ENCODE data around the gene MRPL32. TPM values are rescaled to one million over a fixed set of nuclear protein-coding genes. Genes with fewer than 3 reads are reported as not detected.
A peak's percentile ranks its signal among the peaks of the same experiment; 100 is the strongest.

Gene MRPL32
- total RNA-seq, 1 donor, result 53.1 TPM

GRCh38 chr7:42976371-42976770 lies 44.2 kb downstream of the MRPL32 start:
- no peak overlapping the region for H3K4me3 ChIP-seq (ENCODE audit: low read depth, low read length)
- no peak for TF ChIP-seq CTCF (IDR thresholded peaks at IDR 0.05; ENCODE audit: insufficient read depth, low read length)
- DNase-seq (ENCODE audit: low read depth), result no peak

- no peak for TF ChIP-seq CTCF (IDR thresholded peaks at IDR 0.05; ENCODE audit: insufficient read depth, low read length)
- DNase-seq (ENCODE audit: low read depth), result peak; percentile 8
- H3K4me3 ChIP-seq (ENCODE audit: low read depth, low read length), result no peak overlapping the region
These were observed 46.3 kb downstream of the MRPL32 start for GRCh38 chr7:42978496-42978895.

GRCh38 chr7:42980084-42980483 lies 47.9 kb downstream of the MRPL32 start:
- no peak for DNase-seq (ENCODE audit: low read depth)
- H3K4me3 ChIP-seq (ENCODE audit: low read depth, low read length), result no peak overlapping the region
- TF ChIP-seq CTCF (IDR thresholded peaks at IDR 0.05; ENCODE audit: insufficient read depth, low read length), result no peak

- no peak for TF ChIP-seq CTCF (IDR thresholded peaks at IDR 0.05; ENCODE audit: insufficient read depth, low read length)
- no peak overlapping the region for H3K4me3 ChIP-seq (ENCODE audit: low read depth, low read length)
These were observed 48.3 kb downstream of the MRPL32 start for GRCh38 chr7:42980514-42980913.

GRCh38 chr7:42981601-42982000 lies 49.4 kb downstream of the MRPL32 start:
- no peak overlapping the region for H3K4me3 ChIP-seq (ENCODE audit: low read depth, low read length)
- TF ChIP-seq CTCF (IDR thresholded peaks at IDR 0.05; ENCODE audit: insufficient read depth, low read length), result no peak
- DNase-seq (ENCODE audit: low read depth), result no peak

More at GRCh38 chr7:42980514-42980913, 48.3 kb downstream of the MRPL32 start:
- no peak for DNase-seq (ENCODE audit: low read depth)

- H3K4me3 ChIP-seq (ENCODE audit: low read depth, low read length), result no peak overlapping the region
- no peak for TF ChIP-seq CTCF (IDR thresholded peaks at IDR 0.05; ENCODE audit: insufficient read depth, low read length)
- DNase-seq (ENCODE audit: low read depth), result no peak
These were observed 50.5 kb downstream of the MRPL32 start for GRCh38 chr7:42982604-42983115.

GRCh38 chr7:42984137-42984536 lies 52.0 kb downstream of the MRPL32 start:
- DNase-seq (ENCODE audit: low read depth), result no peak

More at GRCh38 chr7:42984137-42984536, 52.0 kb downstream of the MRPL32 start:
- H3K4me3 ChIP-seq (ENCODE audit: low read depth, low read length), result no peak overlapping the region
- no peak for TF ChIP-seq CTCF (IDR thresholded peaks at IDR 0.05; ENCODE audit: insufficient read depth, low read length)
